ENCODE measurements around the gene RINL.
A peak's percentile ranks its signal among the peaks of the same experiment; 100 is the strongest.

RINL gene, protein sequence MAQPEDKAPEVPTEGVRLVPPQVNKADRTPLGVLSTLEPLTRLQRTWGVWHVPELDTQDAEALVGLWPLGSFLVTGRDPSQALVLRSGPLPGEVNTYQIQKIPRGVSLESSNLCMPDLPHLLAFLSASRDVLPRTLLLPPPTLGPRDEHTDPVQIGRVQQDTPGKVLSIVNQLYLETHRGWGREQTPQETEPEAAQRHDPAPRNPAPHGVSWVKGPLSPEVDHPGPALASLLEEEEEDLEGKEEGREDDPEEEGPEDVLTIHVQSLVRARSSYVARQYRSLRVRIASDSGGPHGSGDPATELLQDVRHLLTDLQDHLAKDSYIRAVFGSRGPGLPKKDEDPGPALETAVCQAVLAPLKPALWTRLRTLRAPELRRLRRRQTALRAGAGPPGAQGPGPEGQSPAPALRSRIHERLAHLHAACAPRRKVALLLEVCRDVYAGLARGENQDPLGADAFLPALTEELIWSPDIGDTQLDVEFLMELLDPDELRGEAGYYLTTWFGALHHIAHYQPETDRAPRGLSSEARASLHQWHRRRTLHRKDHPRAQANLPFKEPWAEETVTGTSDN

DNA sequence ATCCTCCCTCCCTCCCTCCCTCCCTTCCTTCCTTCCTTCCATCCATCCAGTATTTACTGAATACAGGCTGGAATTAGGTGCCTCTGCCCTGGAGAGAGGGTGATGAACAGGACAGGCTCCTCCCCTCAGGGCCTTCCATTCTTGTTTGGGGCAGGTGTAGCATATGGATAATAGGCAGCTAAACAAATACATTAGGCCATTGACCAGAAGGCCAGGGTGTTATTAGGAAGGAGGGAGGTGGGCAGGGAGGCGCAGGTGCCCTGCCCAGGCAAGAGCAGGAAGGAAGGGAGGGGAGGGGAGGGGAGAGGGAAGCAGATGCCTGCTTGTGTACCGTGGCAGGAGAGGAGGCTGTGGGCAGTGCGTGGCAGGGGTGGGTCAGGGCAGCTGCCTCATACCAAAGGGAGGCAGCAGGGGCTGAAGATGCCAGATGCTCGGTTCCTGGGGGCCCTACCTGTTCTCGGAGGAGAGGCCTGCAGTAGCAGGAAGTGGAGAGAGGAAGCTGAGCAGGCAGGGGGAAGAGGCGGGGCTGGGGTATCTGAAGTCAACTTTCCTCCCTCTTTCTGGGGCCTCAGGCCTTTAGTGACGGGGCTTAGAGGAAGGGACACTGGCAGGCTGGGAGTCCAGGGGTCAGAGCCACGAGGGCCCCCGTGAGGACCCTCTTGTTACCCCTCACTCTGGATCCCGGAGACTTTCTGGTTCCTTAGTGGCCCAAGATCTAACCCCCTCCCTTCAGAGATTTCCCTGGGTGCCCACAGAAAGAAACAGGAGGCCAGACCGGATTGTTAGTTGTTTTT lies at the start of gene RINL:
TSS of gene RINL (minus strand) at position 495 of the 794 bp plus-strand sequence. CDS start 1,533 bp downstream, outside the sequence.
- peak; percentile 66 for DNase-seq

DNA sequence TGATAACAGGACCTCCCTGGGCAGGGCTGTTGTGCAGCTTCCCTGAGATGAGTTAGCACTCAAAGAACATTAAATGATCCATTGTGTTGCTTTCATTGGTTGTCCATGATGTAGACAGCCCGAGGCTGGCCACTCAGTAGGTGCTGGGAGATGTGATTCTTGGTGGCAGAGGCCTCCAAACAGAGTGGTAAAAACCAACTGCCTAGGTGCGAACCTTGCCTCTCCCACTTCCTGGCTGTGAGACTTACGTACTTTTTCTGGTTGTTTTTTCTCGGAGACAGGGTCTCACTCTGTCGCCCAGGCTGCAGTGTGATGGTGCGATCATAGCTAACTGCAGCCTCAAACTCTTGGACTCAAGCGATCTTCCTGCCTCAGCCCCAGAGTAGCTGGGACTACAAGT lies 46.3 kb upstream of the RINL start:
- DNase-seq, result no peak

DNA sequence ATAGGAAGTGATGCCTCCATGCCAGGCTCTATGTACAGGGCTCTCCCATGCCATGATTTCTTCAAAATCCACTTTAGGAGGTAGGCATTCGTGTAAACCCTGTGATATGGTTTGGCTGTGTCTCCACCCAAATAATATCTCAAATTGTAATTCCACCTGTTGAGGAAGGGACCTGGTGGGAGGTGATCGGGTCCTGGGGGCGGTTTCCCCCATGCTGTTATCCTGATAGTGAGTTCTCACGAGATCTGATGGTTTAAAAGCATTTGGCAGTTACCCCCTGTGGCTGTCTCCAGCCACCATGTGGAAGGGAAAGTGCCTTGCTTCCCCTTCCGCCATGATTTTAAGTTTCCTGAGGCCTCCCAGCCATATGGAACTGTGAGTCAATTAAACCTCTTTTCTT lies 44.4 kb upstream of the RINL start:
- no peak for DNase-seq

DNA sequence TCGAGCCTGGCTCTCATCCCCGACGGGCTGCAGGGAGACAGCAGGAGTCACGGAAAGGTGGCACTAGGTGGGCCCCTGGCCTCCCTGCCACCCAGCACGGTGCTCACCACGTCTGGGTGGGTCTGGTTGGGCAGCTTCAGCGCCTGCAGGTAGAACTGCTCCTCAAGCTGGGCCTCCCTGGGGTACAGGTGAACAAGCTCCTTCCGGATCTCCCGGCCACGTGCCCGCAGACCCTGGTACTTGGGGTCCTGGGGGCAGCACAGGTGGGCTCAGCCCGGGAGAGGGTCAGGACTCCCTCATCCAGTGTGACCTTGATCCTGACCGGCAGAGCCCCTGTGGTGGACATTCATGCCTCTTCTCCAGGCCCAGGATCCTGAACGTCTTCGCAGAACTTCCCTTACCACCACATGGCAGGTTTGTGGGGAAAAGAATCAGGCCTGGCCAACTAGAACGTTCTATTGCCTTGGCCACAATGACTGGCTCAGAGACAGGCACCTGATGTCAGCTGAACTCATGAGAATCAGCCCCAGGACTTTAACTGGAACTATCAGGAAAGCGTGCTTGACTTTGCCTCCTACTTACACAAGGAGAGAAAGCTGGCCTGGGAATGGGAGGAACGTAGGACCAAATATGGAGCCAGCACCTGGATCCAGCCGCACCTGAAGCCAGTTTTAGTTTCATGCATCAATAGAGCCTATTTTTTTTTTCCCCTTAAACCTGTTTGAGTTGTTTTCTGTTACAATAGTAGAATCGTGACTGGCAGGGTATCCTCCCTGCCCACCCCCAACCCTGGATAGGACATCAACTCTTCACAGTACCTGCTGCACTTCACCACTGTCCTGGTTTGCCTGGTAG lies 43.6 kb upstream of the RINL start:
- DNase-seq, result no peak

DNA sequence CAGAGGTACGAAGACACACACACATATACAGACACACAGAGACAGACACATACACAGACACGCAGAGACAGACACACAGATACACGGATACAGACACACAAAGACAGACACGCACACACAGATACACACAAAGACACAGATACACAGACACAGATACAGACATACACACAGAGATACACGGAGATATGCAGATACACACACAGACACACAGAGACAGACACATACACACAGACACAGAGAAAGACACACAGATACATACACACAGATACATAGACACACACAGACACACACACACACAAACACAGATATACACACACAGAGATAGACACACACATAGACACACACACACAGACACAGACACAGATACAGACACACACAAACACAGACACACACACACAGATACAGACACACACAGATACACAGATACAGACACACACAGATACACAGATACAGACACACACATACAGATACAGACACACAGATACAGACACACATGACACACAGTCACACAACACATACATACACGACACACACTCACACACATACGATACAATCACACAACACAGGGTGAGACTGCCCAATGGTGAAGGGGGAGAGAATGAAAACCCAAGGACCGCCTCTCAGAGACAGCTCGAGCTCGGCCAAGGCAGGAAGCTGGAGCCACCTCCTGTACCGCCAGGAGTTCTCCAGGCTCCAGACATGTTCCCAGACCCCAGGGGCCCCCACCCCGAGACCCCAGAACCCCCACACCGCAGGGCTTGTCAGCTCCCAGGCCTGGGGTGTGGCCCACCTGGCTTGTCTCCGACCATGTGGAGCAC lies 42.7 kb upstream of the RINL start:
- no peak for DNase-seq

DNA sequence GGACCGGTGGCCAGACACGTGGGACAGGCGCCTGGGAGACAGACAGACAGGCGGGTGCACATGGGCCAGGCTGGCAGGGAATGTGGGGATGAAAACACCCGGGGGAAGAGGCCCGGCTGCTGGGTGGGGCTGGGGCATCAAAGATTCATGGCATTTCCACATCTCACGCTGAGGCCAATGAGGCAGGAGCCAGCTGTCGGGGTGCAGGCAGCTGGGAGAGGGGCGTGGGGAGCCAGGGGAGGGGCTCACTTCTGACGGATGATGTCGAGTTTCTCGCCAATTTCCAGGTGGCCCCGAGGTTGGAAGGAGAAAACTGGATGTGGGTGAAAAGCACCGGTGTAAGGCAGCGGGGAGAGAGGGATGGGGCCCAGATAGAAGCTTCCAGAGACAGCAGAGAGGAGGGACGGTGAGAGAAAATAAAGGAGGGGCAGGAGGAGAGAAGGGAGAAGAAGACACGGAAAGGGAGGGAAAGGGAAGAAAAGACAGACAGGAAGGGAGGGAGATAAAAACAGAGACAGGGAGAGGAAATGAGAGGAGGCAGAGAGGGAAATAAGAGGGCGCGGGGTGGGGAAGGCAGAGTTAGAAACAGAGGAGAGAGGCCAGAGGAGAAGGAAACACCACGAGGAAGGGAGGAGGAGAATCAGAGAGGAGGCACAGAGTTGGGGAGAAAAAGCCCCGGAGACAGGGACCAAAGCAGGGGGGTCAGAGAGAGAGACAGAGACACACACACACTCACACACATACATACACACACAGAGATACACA lies 41.9 kb upstream of the RINL start:
- DNase-seq, result no peak

DNA sequence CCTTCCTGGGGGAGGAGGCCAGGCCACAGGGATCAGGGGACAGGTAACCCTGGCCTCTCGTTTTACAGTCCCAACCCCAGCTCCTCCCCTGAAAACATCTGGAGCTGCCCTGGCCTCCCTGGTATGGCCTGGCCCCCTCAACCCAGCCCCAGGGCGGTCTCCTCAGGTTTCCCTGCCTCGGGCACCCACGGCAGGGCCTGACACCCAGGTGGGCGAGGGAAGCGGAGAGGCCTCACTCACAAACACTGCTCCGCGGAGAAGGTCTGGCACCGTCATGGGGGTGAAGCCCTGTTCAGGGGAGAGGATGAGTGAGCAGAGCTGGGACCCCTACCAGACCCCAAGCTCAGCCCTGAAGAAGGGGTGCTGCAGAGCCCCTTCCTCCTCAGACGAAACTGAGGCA lies 40.5 kb upstream of the RINL start:
- DNase-seq, result no peak

DNA sequence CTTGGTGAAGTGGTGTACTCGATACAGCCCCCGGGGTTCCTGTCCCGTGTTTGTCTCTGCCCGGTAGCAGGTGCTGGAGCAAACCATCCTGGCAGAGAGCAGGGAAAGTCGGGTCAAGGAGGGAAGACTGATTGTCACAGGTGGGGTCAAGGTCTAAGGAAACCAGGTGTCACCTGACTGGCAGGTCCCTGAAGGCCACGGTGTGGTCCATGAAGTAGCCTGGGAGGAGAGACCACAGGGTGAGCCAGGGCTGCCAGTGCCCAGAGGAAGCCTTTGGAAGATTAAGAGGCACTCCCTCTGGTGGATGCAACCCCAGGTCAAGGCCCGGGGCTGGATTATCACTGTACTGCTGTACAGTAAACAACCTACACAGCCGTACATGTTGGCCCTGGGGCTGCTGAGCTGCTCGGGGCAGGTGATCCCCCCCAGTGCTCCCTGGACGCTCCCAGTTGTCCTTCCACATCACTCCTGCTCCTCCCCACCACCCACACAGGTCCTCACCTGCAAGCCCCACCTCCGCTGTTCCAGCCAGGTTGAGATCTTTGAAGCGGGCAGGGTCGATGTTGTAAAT lies 39.9 kb upstream of the RINL start:
- DNase-seq, result peak; percentile 72

DNA sequence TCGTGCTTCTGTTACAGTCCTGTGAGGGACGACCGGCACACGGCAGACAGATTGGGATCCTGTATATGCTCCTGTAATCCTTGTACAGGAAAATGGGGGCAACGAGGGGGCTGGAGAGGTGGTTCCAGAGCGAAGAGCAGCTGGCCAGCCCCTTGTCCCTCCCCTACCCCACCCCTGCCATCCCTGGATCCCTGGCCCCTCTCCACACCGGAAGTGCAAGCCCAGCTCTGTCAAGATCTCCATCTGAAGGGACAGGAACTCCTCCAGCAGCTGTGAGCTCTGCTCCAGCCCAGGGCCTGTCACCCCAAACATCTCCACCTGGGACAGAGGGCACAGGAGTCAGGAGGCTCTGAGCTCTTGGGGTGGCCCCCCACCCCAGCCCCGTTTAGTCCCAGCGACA lies 39.4 kb upstream of the RINL start:
- no peak for DNase-seq

DNA sequence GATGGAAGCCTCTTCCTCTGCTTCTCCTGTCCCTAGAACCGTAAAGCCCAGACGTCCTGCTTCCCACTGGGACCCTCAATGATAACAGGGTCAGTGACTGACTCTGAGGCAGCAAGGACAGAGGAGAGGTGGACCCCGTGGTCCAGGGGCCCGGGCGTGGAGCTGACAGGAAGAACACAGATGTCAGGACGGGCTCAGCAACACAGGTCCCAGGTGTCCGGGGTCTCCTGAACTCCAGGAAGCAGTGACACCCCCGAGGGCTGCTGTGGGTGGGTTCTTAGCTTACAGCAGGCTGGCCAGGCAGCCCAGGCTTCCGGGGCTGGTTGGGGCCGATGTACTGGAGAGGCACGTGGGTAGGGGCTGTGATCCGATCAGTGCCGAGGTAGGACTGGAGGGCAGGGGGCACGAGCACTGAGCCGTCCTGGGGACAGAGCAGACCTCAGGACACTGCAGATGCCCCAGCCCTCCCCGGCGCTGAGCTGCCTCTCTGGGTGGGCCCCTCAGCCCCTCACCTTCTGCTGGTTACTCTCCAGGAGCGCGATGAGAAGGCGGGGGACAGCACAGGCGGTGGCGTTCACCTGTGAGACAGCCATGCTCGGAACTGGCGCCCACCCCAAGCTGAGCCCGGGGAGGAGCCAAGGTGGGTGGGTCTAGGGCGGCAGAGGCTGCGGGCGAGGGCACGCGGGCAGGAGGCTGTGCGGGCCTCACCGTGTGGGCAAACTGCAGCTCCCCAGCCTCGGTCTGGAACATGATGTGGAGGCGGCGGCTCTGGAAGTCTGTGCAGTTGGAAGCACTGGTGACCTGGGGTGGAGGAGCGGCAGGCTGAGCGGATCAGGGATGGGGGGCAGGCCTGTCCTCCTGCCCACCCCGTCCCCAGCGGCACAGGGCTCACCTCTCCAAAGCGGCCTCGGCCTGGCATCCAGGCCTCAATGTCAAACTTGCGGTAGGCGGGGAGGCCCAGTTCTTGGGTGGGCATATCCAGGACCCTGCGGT lies 37.5 kb upstream of the RINL start:
- no peak for DNase-seq

DNA sequence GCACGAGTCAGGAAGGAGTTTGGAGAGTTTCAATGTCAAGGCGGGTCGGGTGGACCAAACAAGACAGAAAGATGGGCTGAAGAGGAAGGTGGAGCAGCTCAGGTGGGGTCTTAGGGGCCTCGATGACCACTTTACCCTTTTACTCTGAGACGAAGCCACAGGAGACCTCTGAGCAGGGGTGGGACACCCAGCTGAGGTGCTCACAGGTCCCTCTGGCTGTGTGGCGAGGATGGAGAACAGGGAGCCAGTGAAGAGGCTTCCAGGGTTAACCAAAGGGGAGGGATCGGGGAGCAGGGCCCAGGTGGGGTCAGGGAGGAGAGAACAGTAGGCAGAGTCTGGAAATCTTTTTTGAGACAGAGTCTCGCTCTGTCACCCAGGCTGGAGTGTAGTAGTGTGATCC lies 35.9 kb upstream of the RINL start:
- no peak for DNase-seq

DNA sequence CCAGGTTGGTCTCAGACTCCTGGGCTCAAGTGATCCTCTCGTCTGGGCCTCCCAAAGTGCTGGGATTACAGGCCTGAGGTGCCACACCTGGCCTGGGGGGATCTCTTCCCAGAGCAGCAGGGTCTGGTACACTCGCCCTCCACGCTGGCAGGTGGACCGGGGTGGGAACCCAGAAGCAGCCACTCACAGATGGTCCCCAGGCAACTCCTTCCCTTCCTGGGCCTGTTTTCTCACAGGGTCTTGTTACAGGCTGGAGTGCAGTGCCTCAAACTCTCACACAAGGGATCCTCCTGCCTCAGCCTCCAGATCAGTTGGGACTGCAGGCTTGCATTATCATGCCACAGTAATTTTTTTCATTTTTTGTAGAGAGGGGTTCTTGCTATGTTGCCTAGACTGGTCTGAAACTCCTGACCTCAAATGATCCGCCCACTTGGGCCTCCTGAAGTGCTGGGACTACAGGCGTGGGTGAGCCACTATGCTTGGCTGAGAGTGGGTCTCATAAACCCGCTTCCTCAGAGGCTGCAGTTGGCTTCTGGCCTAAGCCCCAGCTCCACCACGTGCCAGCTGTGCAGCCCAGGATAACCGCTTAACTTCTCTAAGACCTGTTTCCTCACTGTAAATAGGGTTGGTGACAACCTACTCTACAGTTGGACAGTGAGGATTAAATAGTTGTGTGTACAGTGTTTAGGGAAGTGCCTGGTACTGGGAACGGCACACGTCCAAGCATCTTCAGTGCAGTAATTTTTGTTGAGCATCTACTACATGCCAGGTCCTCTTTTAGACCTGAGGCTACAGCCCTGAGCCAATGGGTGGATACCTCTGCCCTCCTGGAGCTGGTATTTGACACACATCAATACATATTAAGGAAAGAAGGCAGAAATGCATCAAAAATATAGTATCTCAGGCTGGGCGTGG lies 34.8 kb upstream of the RINL start:
- DNase-seq, result peak; percentile 63

DNA sequence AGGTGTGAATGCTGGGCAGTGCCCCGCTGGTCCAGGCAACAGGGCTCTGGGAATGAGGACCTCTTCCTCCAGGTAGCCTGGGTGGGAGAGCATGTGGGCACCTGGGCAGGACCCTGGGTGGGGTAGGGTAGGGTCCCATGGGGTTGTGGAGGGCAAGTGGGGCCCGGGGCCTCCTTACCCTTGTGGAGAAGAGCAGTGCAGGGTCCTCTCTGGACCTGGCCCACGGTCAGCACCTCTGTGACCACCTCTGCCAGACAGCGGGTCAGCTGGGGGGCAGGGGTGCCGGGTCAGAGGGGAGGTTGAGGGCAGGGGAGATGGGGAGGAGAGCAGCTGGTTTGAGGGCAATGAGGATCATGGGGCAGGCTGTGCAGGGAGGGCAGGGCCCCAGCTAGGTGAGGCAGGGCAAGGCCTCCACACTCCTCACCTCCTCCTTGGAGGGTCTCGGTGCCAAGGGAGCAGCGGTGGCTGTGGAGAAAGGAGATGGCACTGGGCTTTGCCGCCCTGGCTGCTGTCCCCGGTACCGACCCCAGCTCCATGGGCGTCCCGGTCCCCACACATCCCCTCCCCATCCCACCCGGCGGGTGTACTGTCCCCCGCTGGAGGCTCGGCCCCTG lies 33.4 kb upstream of the RINL start:
- no peak for DNase-seq

DNA sequence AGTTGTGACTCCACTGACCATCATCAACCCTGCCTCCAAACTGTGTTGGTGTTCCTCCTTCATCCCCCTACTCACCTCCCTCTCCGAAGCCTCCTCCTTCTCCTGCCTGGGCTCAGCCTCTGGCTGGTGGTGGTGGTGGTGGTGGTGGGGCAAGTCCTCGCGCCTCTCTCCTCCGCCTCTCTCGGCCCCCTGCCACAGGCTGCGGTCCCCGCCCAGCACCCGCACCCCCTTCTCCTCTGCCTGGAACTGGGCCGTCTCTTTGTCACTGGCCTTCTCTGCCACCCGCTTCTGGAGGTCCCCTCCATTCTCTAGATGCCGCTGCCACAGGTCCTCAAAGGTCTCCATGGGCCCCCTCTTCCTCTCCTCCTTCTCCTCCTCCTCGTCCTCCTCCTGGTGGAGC lies 32.4 kb upstream of the RINL start:
- DNase-seq, result no peak

DNA sequence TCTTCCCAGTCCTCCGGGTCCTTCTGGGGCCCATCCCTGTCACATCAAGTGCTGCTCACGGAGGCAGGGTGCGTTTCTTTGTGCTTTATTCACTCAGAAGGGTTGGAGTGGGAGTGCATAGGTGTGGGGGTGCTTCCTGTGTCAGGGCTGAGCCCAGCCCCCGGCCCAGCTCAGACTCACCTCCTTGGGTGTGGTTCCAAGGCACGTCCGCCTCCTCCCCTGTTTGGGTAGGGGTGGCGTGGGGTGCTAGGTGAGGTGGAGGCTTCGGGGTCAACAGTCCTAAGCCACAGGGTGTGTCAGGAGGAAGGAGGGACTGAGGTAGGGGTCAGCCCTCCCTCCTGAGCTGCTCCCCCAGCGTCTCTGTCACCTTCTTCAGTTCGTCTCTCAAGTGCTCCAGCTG lies 30.8 kb upstream of the RINL start:
- no peak for DNase-seq

DNA sequence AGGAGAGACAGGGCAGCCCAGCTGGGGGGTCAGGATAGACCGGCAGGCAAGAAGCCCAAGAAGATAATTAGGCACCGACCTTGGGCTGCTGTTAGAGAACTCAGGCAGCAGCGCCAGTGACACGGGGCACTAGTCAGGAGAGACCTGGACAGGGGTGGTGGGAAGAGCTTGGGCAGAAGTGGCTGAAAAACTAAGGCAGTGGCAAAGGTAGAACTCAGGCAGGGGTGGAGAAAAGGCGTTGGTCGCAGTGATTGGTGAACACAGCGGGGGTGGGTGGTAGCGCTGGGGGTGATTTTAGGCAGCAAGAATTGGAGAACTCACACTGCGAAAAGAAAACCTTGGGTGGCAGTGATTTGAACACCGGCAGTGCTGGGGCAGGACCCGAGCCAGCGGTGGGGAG lies 29.6 kb upstream of the RINL start:
- no peak for DNase-seq

DNA sequence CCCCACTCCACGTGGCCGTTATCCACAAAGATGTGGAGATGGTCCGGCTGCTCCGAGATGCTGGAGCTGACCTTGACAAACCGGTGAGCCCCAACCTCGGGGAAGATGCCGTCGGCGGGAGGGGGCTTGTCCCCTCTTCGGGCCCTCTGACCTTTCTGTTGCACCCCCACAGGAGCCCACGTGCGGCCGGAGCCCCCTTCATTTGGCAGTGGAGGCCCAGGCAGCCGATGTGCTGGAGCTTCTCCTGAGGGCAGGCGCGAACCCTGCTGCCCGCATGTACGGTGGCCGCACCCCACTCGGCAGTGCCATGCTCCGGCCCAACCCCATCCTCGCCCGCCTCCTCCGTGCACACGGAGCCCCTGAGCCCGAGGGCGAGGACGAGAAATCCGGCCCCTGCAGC lies 29.2 kb upstream of the RINL start:
- DNase-seq, result no peak

DNA sequence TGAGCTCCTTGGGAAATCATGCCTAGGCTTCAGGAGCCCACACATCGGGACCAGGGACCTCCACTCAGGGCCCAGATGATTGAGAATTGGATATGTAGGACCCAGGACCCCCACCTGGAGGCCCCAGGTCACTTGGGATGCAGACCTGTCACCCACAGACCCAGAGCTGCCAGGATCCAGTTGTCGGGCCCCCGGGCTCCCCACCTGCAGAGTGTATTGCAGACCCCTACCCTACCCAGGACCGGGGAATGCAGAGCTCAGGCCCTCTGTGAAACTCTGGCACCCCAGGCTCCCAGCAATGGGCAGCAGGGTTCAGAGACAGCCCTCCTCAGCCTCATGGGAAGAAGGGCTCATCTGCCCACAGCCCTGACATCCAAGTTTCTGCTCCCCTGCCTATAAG lies 27.5 kb upstream of the RINL start:
- no peak for DNase-seq

All from NCI-H82 (cell line).